Measurements from ENCODE around the gene PIGQ. TPM values are rescaled to one million over a fixed set of nuclear protein-coding genes. Genes with fewer than 3 reads are reported as not detected.

PIGQ gene
- total and polyA plus RNA-seq, 2 of the 4 experiments (the other 2 are of a cell fraction) = 5.9 to 36.8 TPM

DNA sequence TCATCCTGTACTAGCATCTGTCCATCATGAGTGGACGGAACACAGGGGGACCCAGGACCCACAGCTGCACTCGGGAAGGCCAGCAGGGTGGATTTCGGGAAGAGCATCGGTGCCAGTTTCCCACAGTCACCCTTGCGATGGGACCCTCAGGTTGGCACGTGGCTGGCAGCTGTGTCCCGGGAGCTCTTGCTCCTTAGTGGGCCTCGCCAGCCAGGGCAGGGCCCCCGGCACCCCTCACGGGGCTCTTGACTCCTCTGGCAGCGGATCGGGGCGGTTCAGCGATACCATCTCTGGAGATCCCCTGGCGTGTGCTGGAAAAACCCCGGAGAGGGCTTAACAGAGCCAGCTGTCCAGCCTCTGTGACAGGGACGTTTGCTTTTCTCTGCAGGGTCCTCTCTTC, 33.0 kb upstream of the PIGQ start:
- Histone ChIP-seq H3K56ac (ENCODE audit: extremely low read depth, insufficient read depth, low read length) (no peak overlapping the region), H3K9me3 (ENCODE audit: control insufficient read depth, insufficient read depth, low read length) (no peaks in the 10 kb centered on the region), H3K4me2 (ENCODE audit: low read depth, low read length) (no peak overlapping the region), H2AK5ac (ENCODE audit: low read depth, low read length) (no peak overlapping the region; the same call in 1 of the 2 replicates), H3K14ac (replicated peaks; ENCODE audit: low read depth, low read length) (no peak overlapping the region), H2BK5ac (ENCODE audit: low read depth, low read length, poor library complexity, severe bottlenecking) (no peak overlapping the region), H4K5ac (ENCODE audit: low read depth, low read length) (no peak overlapping the region), H3K23ac (ENCODE audit: low read depth, low read length) (no peak overlapping the region), H3K9me1 (ENCODE audit: insufficient read depth, low read length) (peaks cover 12% of the 10 kb centered on the region; the same call in 1 of the 2 replicates), H2BK20ac (ENCODE audit: low read depth, low read length) (no peak overlapping the region), H2AK9ac (replicated peaks; ENCODE audit: low read depth, low read length, poor library complexity) (no peak overlapping the region), H3K4ac (ENCODE audit: low read depth, low read length) (no peak overlapping the region), H3K9ac (ENCODE audit: low read depth, low read length) (no peak overlapping the region), H3K4me3 (ENCODE audit: insufficient read depth, low read depth, low read length) (no peak overlapping the region), H4K8ac (ENCODE audit: low read depth in 2 of 2, low read length in 2 of 2) (no peak overlapping the region), H3K4me1 (ENCODE audit: control insufficient read depth, insufficient read depth, low read length) (peaks cover 22% of the 10 kb centered on the region), H4K91ac (ENCODE audit: insufficient read depth, low read depth, low read length) (no peak overlapping the region), H2BK120ac (ENCODE audit: low read depth, low read length) (no peak overlapping the region), H4K20me1 (ENCODE audit: insufficient read depth, low read length) (peaks cover 67% of the 10 kb centered on the region), H3K79me1 (ENCODE audit: low read depth in 1 of 2, low read length in 2 of 2) (peaks cover 13 to 74% of the 10 kb centered on the region in 2 experiments), H3K36me3 (ENCODE audit: control insufficient read depth, insufficient read depth, low read length) (peaks cover 11% of the 10 kb centered on the region; the same call in 1 of the 2 replicates), H3K18ac (ENCODE audit: low read depth, low read length) (no peak overlapping the region), H3K27me3 (ENCODE audit: control insufficient read depth, insufficient read depth, low read length) (no peaks in the 10 kb centered on the region), H2AFZ (replicated peaks; ENCODE audit: low read length, poor library complexity) (no peak overlapping the region), H2BK15ac (ENCODE audit: low read depth, low read length) (no peak overlapping the region), H3K27ac (ENCODE audit: insufficient read depth, low read length) (no peak overlapping the region)
- in situ Hi-C loops (cut with MboI; ENCODE audit: low sequenced_read_pairs) = no loop called here
- no peak for DNase-seq
- BruUV-seq (replicated peaks) = no TSS peak
- no peak for ATAC-seq (ENCODE audit: low read depth)
- intact Hi-C loops (cut with micrococcal nuclease) = no loop called here
- dilution Hi-C loops (cut with HindIII; ENCODE audit: low sequenced_read_pairs, unreplicated experiment) = no loop called here
- POLR2A ChIA-PET (ENCODE audit: unreplicated experiment) = no interaction called here
- 99% methylated on average over 14 of the region's 17 CpGs; no CpG with 5 or more reads in 1 of the 2 experiments for WGBS, 2 experiments (ENCODE audit: extremely low coverage in 2 of 2, insufficient read length in 1 of 2)
- CTCF ChIA-PET = no interaction called here
- TF ChIP-seq POLR2A (IDR thresholded peaks at IDR 0.05; ENCODE audit: low read depth, low read length) = no peak
- TF ChIP-seq RAD21 (IDR thresholded peaks at IDR 0.05; ENCODE audit: low read length) = no peak
- TF ChIP-seq ELK1 (IDR thresholded peaks at IDR 0.05; ENCODE audit: borderline replicate concordance, low read depth, low read length) = no peak
- no peak for TF ChIP-seq CHD1 (IDR thresholded peaks at IDR 0.05; ENCODE audit: low read depth, low read length)
- no peak for TF ChIP-seq RCOR1 (IDR thresholded peaks at IDR 0.05; ENCODE audit: insufficient replicate concordance, low read length)
- TF ChIP-seq MAFK (IDR thresholded peaks at IDR 0.05; ENCODE audit: low read depth, low read length) = no peak

All from IMR-90 (cell line).